ENCODE measurements around the gene KLHL17. TPM values are rescaled to one million over a fixed set of nuclear protein-coding genes. Genes with fewer than 3 reads are reported as not detected.
"Not testable (repeated sequence)": the region's sequence is repeated elsewhere in the genome, so short reads cannot be mapped to it uniquely, and the experiment has no call there.

Gene KLHL17
- total RNA-seq, 1 donor from 2014 or later = 13.6 TPM

GRCh38 chr1:997713-997992 lies 37.3 kb downstream of the KLHL17 start:
- DNase-seq (ENCODE audit: low read depth) = no peak

GRCh38 chr1:997993-998744 lies 37.8 kb downstream of the KLHL17 start:
- no peak for DNase-seq (ENCODE audit: low read depth)

- no peak for DNase-seq (ENCODE audit: low read depth)
These were observed 38.3 kb downstream of the KLHL17 start for GRCh38 chr1:998745-998994.

GRCh38 chr1:998995-999724 lies 38.8 kb downstream of the KLHL17 start:
- peak; percentile 60 for DNase-seq (ENCODE audit: low read depth)

GRCh38 chr1:999725-1000356 lies 39.5 kb downstream of the KLHL17 start, which contains the start of gene HES4:
Gene HES4 (minus strand): TSS chr1:1000097. CDS start chr1:999973, 124 bp downstream.
- peak; percentile 93 for DNase-seq (ENCODE audit: low read depth)

GRCh38 chr1:1000357-1001056 lies 40.1 kb downstream of the KLHL17 start:
- DNase-seq (ENCODE audit: low read depth) = peak; percentile 69

GRCh38 chr1:1001057-1001783 lies 40.8 kb downstream of the KLHL17 start:
- no peak for DNase-seq (ENCODE audit: low read depth)

GRCh38 chr1:1003618-1004419 lies 43.4 kb downstream of the KLHL17 start:
- no peak for DNase-seq (ENCODE audit: low read depth)

- DNase-seq (ENCODE audit: low read depth) = no peak
These were observed 44.0 kb downstream of the KLHL17 start for GRCh38 chr1:1004420-1004779.

- DNase-seq (ENCODE audit: low read depth) = peak; percentile 95
These were observed 44.7 kb downstream of the KLHL17 start for GRCh38 chr1:1004780-1005697.

GRCh38 chr1:1005774-1006304 lies 45.5 kb downstream of the KLHL17 start:
- DNase-seq (ENCODE audit: low read depth) = no peak

GRCh38 chr1:1006305-1007159 lies 46.1 kb downstream of the KLHL17 start:
- DNase-seq (ENCODE audit: low read depth) = no peak

GRCh38 chr1:1010131-1010530 lies 49.7 kb downstream of the KLHL17 start:
- DNase-seq (ENCODE audit: low read depth) = not testable (repeated sequence)

GRCh38 chr1:1011396-1011949 lies 51.1 kb downstream of the KLHL17 start:
- no peak for DNase-seq (ENCODE audit: low read depth)

GRCh38 chr1:1012736-1013104 lies 52.3 kb downstream of the KLHL17 start:
- DNase-seq (ENCODE audit: low read depth) = not testable (repeated sequence)

GRCh38 chr1:1013105-1013921 lies 52.9 kb downstream of the KLHL17 start, which contains the start of gene ISG15:
Gene ISG15 (plus strand): TSS chr1:1013497. CDS start chr1:1013574, 77 bp downstream.
- peak; percentile 90 for DNase-seq (ENCODE audit: low read depth)
